H54 (cell line): ENCODE results near the gene MEDAG.
"Not testable (repeated sequence)": the region's sequence is repeated elsewhere in the genome, so short reads cannot be mapped to it uniquely, and the experiment has no call there.

ENCODE experiments used
- DNase-seq: peaks from one replicate; pipeline ENCODE4 v3.0.0; 2011; ENCODE audit warnings: low spot score, mixed read lengths; ENCODE audit not compliant: insufficient read length
- FAIRE-seq: peaks from 3 replicates; lab custom pipeline; 2011; peaks lifted over from hg19 to GRCh38; lab: Jason Lieb, UNC
- POLR2A ChIP-seq: IDR thresholded peaks from 2 replicates; pipeline ENCODE4 v1.6.1; 2011; ENCODE audit warnings: low read depth, mild to moderate bottlenecking, low read length

The MEDAG gene

GRCh38 chr13:30908416-30908980 is 2.4 kb downstream of the MEDAG start:
- FAIRE-seq = no peak
- DNase-seq = no peak
- no peak for TF ChIP-seq POLR2A

- DNase-seq (no peak), FAIRE-seq (no peak)
- TF ChIP-seq POLR2A = no peak
Measured at GRCh38 chr13:30910676-30911075, 4.6 kb downstream of the MEDAG start.

GRCh38 chr13:30915691-30916541 is 9.8 kb downstream of the MEDAG start:
- FAIRE-seq = no peak
- no peak for TF ChIP-seq POLR2A
- DNase-seq = no peak

- FAIRE-seq = no peak
- TF ChIP-seq POLR2A = no peak
- DNase-seq = no peak
Measured at GRCh38 chr13:30916991-30917390, 10.9 kb downstream of the MEDAG start.

- TF ChIP-seq POLR2A = no peak
- DNase-seq = no peak
- FAIRE-seq = no peak
Measured at GRCh38 chr13:30918662-30919405, 12.8 kb downstream of the MEDAG start.

- DNase-seq (no peak), FAIRE-seq (no peak)
- TF ChIP-seq POLR2A = no peak
Measured at GRCh38 chr13:30920162-30920909, 14.3 kb downstream of the MEDAG start.

GRCh38 chr13:30923418-30923817 is 17.3 kb downstream of the MEDAG start:
- DNase-seq = no peak
- TF ChIP-seq POLR2A = no peak
- FAIRE-seq = no peak

GRCh38 chr13:30924721-30925120 is 18.6 kb downstream of the MEDAG start:
- FAIRE-seq (no peak), DNase-seq (no peak)
- no peak for TF ChIP-seq POLR2A

GRCh38 chr13:30925429-30925828 is 19.4 kb downstream of the MEDAG start:
- no peak for FAIRE-seq

GRCh38 chr13:30926781-30927180 is 20.7 kb downstream of the MEDAG start:
- no peak for DNase-seq
- no peak for FAIRE-seq
- TF ChIP-seq POLR2A = no peak

More at GRCh38 chr13:30925429-30925828, 19.4 kb downstream of the MEDAG start:
- TF ChIP-seq POLR2A = no peak
- no peak for DNase-seq

- DNase-seq, FAIRE-seq: not testable (repeated sequence)
Measured at GRCh38 chr13:30927188-30927587, 21.1 kb downstream of the MEDAG start.

- FAIRE-seq = no peak
Measured at GRCh38 chr13:30927595-30927994, 21.5 kb downstream of the MEDAG start.

GRCh38 chr13:30928978-30929377 is 22.9 kb downstream of the MEDAG start:
- TF ChIP-seq POLR2A = no peak
- DNase-seq (no peak), FAIRE-seq (no peak)

More at GRCh38 chr13:30927595-30927994, 21.5 kb downstream of the MEDAG start:
- TF ChIP-seq POLR2A = no peak
- no peak for DNase-seq
